Measurements from ENCODE around the gene STK32B.

STK32B gene

DNA sequence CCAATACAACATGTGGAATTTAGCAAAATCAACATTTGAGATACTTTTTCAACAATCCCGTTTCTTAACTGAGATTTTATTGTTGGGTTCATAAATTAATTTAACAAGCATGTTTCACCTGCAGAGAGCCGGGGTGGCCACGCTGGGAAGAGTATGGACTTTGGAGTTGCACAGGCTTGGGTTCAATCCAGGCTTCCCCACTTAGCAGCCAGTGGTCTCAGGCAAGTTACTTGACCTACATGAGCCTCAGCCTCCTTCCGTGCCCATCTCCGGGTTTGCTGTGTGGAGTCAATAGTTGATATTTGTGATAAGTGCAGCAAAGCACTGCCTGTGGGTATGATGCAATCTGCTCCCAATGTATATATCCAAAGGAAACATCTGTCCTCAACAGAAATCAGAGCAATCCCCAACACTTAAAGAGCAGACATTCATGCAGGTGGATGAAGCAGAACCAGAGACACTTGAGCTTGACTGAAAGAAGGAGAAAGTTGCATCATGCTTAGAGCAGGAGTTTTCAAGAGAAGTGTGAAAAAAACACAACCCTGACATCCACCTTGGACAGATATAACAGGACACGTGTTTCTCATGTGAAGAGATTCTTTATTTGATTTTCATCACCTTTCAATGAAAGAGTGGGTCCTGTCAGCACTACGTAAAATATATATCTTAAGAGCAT, 37.1 kb upstream of the STK32B start (continued):
- TF ChIP-seq, protein P1, sequence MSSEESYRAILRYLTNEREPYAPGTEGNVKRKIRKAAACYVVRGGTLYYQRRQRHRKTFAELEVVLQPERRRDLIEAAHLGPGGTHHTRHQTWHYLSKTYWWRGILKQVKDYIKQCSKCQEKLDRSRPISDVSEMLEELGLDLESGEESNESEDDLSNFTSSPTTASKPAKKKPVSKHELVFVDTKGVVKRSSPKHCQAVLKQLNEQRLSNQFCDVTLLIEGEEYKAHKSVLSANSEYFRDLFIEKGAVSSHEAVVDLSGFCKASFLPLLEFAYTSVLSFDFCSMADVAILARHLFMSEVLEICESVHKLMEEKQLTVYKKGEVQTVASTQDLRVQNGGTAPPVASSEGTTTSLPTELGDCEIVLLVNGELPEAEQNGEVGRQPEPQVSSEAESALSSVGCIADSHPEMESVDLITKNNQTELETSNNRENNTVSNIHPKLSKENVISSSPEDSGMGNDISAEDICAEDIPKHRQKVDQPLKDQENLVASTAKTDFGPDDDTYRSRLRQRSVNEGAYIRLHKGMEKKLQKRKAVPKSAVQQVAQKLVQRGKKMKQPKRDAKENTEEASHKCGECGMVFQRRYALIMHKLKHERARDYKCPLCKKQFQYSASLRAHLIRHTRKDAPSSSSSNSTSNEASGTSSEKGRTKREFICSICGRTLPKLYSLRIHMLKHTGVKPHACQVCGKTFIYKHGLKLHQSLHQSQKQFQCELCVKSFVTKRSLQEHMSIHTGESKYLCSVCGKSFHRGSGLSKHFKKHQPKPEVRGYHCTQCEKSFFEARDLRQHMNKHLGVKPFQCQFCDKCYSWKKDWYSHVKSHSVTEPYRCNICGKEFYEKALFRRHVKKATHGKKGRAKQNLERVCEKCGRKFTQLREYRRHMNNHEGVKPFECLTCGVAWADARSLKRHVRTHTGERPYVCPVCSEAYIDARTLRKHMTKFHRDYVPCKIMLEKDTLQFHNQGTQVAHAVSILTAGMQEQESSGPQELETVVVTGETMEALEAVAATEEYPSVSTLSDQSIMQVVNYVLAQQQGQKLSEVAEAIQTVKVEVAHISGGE (tag by site-specific recombination; conservative IDR thresholded peaks at IDR 0.05; ENCODE audit: low read depth) = no peak

DNA sequence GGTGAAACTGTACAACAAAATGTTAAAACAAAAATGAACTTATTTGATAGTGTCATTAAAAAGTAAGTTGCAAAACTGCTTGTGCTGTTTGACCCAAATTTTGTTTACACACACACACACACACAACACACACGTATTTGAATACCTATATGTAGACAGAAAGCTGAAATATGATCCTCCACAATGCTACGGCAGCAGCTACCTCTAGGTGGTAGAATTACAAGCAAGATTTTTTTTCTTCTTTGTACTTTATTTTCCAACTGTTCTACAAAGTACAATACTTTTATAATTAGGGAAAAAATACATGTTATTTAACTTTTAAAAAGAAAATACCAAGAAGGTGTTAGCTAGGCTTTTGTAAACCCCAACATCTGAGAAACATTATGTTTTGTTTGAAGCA, 33.2 kb upstream of the STK32B start:
- ChIA-PET CTCF (no interaction called here), POLR2A (no interaction called here)
- H3K9me3 ChIP-seq (ENCODE audit: control insufficient read depth, insufficient read depth, low read depth, low read length) = no peaks in the 10 kb centered on the region
- H3K27ac ChIP-seq (ENCODE audit: extremely low read depth, low read depth, low read length) = no peak overlapping the region
- H3K4me1 ChIP-seq (ENCODE audit: control insufficient read depth, insufficient read depth, low read length) = no peaks in the 10 kb centered on the region
- H3K36me3 ChIP-seq (ENCODE audit: control insufficient read depth in 2 of 2, insufficient read depth in 1 of 2, low read length in 2 of 2) = no peaks in the 10 kb centered on the region
- no peak overlapping the region for H3K4me3 ChIP-seq (ENCODE audit: low read depth, low read length)
- TF ChIP-seq ZNF394 (tag by site-specific recombination; IDR thresholded peaks at IDR 0.05; ENCODE audit: borderline replicate concordance) (no peak), ZNF335 (tag by site-specific recombination; conservative IDR thresholded peaks at IDR 0.05) (no peak), ZNF202 (tag by site-specific recombination; IDR thresholded peaks at IDR 0.05; ENCODE audit: borderline replicate concordance) (no peak), TRIM28 (IDR thresholded peaks at IDR 0.05; ENCODE audit: borderline replicate concordance, low read length) (no peak), ZNF664 (tag by site-specific recombination; IDR thresholded peaks at IDR 0.05) (no peak), KLF16 (tag by site-specific recombination; IDR thresholded peaks at IDR 0.05) (no peak), GLI2 (tag by site-specific recombination; IDR thresholded peaks at IDR 0.05; ENCODE audit: borderline replicate concordance, low read depth) (no peak), ZSCAN23 (tag by site-specific recombination; IDR thresholded peaks at IDR 0.05) (no peak), HOXD13 (CRISPR knock-in tag; IDR thresholded peaks at IDR 0.05; ENCODE audit: borderline replicate concordance) (no peak), YY2 (tag by site-specific recombination; IDR thresholded peaks at IDR 0.05) (no peak), ZNF623 (tag by site-specific recombination; IDR thresholded peaks at IDR 0.05) (no peak)
- TF ChIP-seq, protein P2, sequence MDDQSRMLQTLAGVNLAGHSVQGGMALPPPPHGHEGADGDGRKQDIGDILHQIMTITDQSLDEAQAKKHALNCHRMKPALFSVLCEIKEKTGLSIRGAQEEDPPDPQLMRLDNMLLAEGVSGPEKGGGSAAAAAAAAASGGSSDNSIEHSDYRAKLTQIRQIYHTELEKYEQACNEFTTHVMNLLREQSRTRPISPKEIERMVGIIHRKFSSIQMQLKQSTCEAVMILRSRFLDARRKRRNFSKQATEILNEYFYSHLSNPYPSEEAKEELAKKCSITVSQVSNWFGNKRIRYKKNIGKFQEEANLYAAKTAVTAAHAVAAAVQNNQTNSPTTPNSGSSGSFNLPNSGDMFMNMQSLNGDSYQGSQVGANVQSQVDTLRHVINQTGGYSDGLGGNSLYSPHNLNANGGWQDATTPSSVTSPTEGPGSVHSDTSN (CRISPR knock-in tag; IDR thresholded peaks at IDR 0.05) = no peak
- TF ChIP-seq, protein P3, sequence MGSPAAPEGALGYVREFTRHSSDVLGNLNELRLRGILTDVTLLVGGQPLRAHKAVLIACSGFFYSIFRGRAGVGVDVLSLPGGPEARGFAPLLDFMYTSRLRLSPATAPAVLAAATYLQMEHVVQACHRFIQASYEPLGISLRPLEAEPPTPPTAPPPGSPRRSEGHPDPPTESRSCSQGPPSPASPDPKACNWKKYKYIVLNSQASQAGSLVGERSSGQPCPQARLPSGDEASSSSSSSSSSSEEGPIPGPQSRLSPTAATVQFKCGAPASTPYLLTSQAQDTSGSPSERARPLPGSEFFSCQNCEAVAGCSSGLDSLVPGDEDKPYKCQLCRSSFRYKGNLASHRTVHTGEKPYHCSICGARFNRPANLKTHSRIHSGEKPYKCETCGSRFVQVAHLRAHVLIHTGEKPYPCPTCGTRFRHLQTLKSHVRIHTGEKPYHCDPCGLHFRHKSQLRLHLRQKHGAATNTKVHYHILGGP (tag by site-specific recombination; IDR thresholded peaks at IDR 0.05) = no peak
- TF ChIP-seq, protein P4, sequence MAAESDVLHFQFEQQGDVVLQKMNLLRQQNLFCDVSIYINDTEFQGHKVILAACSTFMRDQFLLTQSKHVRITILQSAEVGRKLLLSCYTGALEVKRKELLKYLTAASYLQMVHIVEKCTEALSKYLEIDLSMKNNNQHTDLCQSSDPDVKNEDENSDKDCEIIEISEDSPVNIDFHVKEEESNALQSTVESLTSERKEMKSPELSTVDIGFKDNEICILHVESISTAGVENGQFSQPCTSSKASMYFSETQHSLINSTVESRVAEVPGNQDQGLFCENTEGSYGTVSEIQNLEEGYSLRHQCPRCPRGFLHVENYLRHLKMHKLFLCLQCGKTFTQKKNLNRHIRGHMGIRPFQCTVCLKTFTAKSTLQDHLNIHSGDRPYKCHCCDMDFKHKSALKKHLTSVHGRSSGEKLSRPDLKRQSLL (tag by site-specific recombination; IDR thresholded peaks at IDR 0.05) = no peak
- TF ChIP-seq, protein P5, sequence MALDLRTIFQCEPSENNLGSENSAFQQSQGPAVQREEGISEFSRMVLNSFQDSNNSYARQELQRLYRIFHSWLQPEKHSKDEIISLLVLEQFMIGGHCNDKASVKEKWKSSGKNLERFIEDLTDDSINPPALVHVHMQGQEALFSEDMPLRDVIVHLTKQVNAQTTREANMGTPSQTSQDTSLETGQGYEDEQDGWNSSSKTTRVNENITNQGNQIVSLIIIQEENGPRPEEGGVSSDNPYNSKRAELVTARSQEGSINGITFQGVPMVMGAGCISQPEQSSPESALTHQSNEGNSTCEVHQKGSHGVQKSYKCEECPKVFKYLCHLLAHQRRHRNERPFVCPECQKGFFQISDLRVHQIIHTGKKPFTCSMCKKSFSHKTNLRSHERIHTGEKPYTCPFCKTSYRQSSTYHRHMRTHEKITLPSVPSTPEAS (tag by site-specific recombination; IDR thresholded peaks at IDR 0.05) = no peak

Data from HEK293 (cell line).